ENCODE data around the gene PPP1R10. TPM values are rescaled to one million over a fixed set of nuclear protein-coding genes. Genes with fewer than 3 reads are reported as not detected.
A peak's percentile ranks its signal among the peaks of the same experiment; 100 is the strongest.

PPP1R10 gene
- total RNA-seq, 2 experiments from 2014 or later = 140 to 151 TPM

DNA sequence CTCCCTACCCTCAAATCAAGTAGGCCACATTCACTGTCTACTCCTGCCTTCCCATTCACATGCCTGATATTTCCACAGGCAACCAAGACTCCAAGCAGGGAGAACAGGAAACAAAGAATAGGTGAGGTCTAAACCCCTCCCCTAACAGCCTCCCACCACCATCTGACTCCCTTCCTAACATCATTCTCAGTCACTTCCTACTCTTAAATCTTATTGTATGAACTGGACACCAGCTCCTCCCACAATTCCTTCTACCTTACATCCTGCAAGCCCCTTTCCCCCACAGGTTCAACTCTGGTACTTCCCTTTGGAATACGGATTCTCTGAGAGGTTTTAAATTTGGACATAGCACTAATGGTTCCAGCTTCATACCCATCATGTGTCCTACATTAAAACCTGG lies 28.9 kb upstream of the PPP1R10 start:
- DNase-seq = no peak
- H3K36me3 Mint-ChIP-seq = peaks cover 17% of the 10 kb centered on the region
- no peaks in the 10 kb centered on the region for H3K9me3 Mint-ChIP-seq
- ATAC-seq (ENCODE audit: low read depth) = no peak
- H3K27ac Mint-ChIP-seq = peak overlapping the region; percentile 91
- peaks cover 40% of the 10 kb centered on the region for H3K4me1 Mint-ChIP-seq
- peak overlapping the region; percentile 86 for H3K4me3 Mint-ChIP-seq
- POLR2A ChIA-PET = interaction anchor here (0.7 to 2.2 kb wide), 2 partner anchors 28 to 32 kb away, joined by 5 to 7 read pairs; partner anchors contain the start of gene MRPS18B
- H3K27me3 Mint-ChIP-seq = no peaks in the 10 kb centered on the region

GRCh38 chr6:30644769-30645168 lies 27.7 kb upstream of the PPP1R10 start:
- POLR2A ChIA-PET = interaction anchor here (0.6 to 2.2 kb wide), 2 partner anchors 27 to 29 kb away, joined by 3 to 7 read pairs; partner anchors contain the start of gene MRPS18B
- Mint-ChIP-seq H3K4me1 (peaks cover 43% of the 10 kb centered on the region), H3K9me3 (no peaks in the 10 kb centered on the region), H3K4me3 (no peak overlapping the region), H3K27me3 (no peaks in the 10 kb centered on the region), H3K36me3 (peaks cover 16% of the 10 kb centered on the region), H3K27ac (peak overlapping the region; percentile 8)
- DNase-seq = no peak
- no peak for ATAC-seq (ENCODE audit: low read depth)

DNA sequence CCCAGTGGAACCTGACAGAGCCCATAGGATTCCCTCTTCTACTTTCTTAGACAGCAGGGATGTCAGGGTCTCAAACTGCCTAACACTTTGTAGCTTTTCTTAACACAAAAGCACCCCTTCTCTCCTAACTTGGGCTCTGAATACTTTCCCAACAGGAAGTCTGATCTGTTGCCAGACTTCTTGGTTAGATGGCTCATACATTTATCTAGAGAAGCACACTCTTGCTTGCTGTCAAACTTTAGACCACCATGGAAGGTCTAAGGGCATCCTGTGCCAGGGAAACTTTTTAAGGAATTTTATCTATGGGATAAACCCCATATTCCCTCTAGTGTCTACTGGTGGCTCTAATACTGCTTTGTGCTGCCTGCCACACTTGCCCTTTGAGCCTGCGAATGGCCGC lies 26.6 kb upstream of the PPP1R10 start:
- POLR2A ChIA-PET = interaction anchor here (0.5 to 0.6 kb wide), 2 partner anchors 77 to 126 kb away, joined by 3 read pairs; no protein-coding TSS in a partner anchor
- H3K27ac Mint-ChIP-seq = no peak overlapping the region
- H3K4me3 Mint-ChIP-seq = no peak overlapping the region

GRCh38 chr6:30641048-30641447 lies 24.0 kb upstream of the PPP1R10 start:
- no peaks in the 10 kb centered on the region for H3K9me3 Mint-ChIP-seq
- H3K4me3 Mint-ChIP-seq = peak overlapping the region; percentile 42
- H3K27me3 Mint-ChIP-seq = no peaks in the 10 kb centered on the region
- H3K36me3 Mint-ChIP-seq = peaks cover 13% of the 10 kb centered on the region
- H3K27ac Mint-ChIP-seq = peak overlapping the region; percentile 89
- DNase-seq (peak; percentile 38), ATAC-seq (ENCODE audit: low read depth) (peak; percentile 98)
- POLR2A ChIA-PET = interaction anchor here (1.0 to 1.8 kb wide), 8 partner anchors 8 to 38 kb away, joined by 3 to 9 read pairs (median 5); partner anchors contain the start of genes ATAT1, MRPS18B and PPP1R10
- H3K4me1 Mint-ChIP-seq = peaks cover 25% of the 10 kb centered on the region

More for the DNA sequence above, 26.6 kb upstream of the PPP1R10 start:
- DNase-seq (no peak), ATAC-seq (ENCODE audit: low read depth) (no peak)
- H3K9me3 Mint-ChIP-seq = no peaks in the 10 kb centered on the region
- H3K36me3 Mint-ChIP-seq = peaks cover 15% of the 10 kb centered on the region
- no peaks in the 10 kb centered on the region for H3K27me3 Mint-ChIP-seq
- H3K4me1 Mint-ChIP-seq = peaks cover 39% of the 10 kb centered on the region

DNA sequence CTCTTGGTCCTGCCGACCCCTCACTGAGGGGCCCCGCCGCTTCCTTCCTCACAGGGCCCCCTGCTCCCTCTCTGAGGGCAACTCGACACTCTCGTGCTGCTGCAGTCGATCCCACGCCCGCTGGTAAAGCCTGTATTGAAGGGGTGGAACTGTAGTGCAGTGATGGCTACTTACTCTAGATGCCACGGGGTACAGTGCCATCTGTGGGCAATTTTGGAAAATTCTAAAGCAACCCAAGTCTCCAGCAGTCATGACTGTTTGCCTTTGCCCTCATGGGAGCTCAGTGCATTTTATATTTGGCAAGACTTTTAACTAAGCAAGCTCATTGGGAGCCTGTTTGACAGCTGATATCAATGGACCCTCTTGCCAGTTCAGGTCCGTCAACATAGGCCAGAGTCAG lies 23.4 kb upstream of the PPP1R10 start:
- Mint-ChIP-seq H3K4me3 (no peak overlapping the region), H3K27ac (peak overlapping the region; percentile 89), H3K27me3 (no peaks in the 10 kb centered on the region), H3K36me3 (peaks cover 14% of the 10 kb centered on the region), H3K4me1 (peaks cover 20% of the 10 kb centered on the region), H3K9me3 (no peaks in the 10 kb centered on the region)
- no peak for ATAC-seq (ENCODE audit: low read depth)
- DNase-seq = no peak
- POLR2A ChIA-PET = interaction anchor here (1.1 to 1.8 kb wide), 7 partner anchors 9 to 39 kb away, joined by 3 to 9 read pairs (median 5); partner anchors contain the start of genes ATAT1, MRPS18B and PPP1R10

DNA sequence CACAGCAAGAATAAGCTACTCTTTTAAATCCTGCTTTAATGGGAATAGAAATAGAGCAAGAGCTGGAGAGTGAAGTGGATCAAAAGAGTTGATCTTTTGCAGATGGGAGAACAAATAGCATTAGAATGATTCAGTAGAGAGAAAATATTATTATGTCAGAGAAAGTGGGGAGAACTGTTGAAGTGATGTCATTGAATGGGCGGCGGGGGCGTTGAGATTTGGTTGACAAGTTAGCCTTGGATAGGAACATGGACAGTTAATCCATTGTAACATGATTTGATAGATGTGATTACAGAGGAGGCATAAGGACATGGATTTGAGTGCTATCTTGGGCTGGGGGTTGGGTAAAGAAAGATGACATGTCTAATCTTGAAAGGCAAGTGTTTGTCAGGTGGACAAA lies 18.8 kb upstream of the PPP1R10 start:
- Mint-ChIP-seq H3K36me3 (peaks cover 23% of the 10 kb centered on the region), H3K27ac (no peak overlapping the region), H3K4me1 (peaks cover 4% of the 10 kb centered on the region), H3K27me3 (no peaks in the 10 kb centered on the region), H3K4me3 (no peak overlapping the region), H3K9me3 (no peaks in the 10 kb centered on the region)
- ATAC-seq (ENCODE audit: low read depth) (no peak), DNase-seq (no peak)
- POLR2A ChIA-PET = no interaction called here

GRCh38 chr6:30626484-30627366 lies 9.7 kb upstream of the PPP1R10 start, which contains the start of gene ATAT1:
Gene ATAT1, plus strand, starts transcription at chr6:30626874.
- Mint-ChIP-seq H3K4me1 (peaks cover 19% of the 10 kb centered on the region), H3K27ac (peak within 1 kb of the TSS; percentile 95), H3K36me3 (peaks cover 26% of the 10 kb centered on the region), H3K27me3 (no peaks in the 10 kb centered on the region), H3K4me3 (peak within 1 kb of the TSS; percentile 91), H3K9me3 (no peaks in the 10 kb centered on the region)
- ATAC-seq (ENCODE audit: low read depth) (peak; percentile 98), DNase-seq (peak; percentile 90)
- POLR2A ChIA-PET = interaction anchor here (0.8 to 1.7 kb wide), 9 partner anchors 9 to 104 kb away, joined by 3 to 12 read pairs (median 4); partner anchors contain the start of genes DHX16, MRPS18B and PPP1R10

- peaks cover 19% of the 10 kb centered on the region for H3K4me1 Mint-ChIP-seq
- POLR2A ChIA-PET = interaction anchor here (1.2 to 1.7 kb wide), 4 partner anchors 10 to 105 kb away, joined by 3 to 12 read pairs (median 4); partner anchors contain the start of gene DHX16
- no peaks in the 10 kb centered on the region for H3K9me3 Mint-ChIP-seq
- H3K27me3 Mint-ChIP-seq = no peaks in the 10 kb centered on the region
- DNase-seq (no peak), ATAC-seq (ENCODE audit: low read depth) (no peak)
- peaks cover 22% of the 10 kb centered on the region for H3K36me3 Mint-ChIP-seq
- no peak overlapping the region for H3K4me3 Mint-ChIP-seq
- no peak overlapping the region for H3K27ac Mint-ChIP-seq
These were observed 8.5 kb upstream of the PPP1R10 start for GRCh38 chr6:30625511-30625910.

DNA sequence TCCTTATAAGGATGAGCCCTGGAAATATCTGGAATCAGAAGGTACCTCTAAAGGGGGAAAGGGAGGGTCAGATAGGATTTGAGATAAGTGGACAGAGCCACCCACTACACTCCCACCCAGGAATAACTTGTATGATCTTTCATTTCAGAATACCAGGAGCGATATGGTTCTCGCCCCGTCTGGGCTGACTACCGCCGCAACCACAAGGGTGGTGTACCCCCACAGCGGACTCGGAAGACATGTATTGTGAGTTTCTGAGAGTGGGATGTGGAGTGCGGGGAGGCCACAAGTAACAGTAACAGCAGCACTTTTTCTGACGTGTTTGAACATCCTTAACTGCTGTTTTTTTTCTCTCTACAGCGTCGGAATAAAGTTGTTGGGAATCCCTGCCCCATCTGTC lies 2.5 kb upstream of the PPP1R10 start:
- no peaks in the 10 kb centered on the region for H3K9me3 Mint-ChIP-seq
- H3K36me3 Mint-ChIP-seq = peaks cover 43% of the 10 kb centered on the region
- H3K27me3 Mint-ChIP-seq = no peaks in the 10 kb centered on the region
- peaks cover 18% of the 10 kb centered on the region for H3K4me1 Mint-ChIP-seq
- POLR2A ChIA-PET = interaction anchor here (0.6 to 2.6 kb wide), 2 partner anchors 61 to 65 kb away, joined by 3 to 13 read pairs; no protein-coding TSS in a partner anchor
- peak overlapping the region; percentile 98 for H3K27ac Mint-ChIP-seq
- ATAC-seq (ENCODE audit: low read depth) (no peak), DNase-seq (no peak)
- H3K4me3 Mint-ChIP-seq = peak overlapping the region; percentile 95

DNA sequence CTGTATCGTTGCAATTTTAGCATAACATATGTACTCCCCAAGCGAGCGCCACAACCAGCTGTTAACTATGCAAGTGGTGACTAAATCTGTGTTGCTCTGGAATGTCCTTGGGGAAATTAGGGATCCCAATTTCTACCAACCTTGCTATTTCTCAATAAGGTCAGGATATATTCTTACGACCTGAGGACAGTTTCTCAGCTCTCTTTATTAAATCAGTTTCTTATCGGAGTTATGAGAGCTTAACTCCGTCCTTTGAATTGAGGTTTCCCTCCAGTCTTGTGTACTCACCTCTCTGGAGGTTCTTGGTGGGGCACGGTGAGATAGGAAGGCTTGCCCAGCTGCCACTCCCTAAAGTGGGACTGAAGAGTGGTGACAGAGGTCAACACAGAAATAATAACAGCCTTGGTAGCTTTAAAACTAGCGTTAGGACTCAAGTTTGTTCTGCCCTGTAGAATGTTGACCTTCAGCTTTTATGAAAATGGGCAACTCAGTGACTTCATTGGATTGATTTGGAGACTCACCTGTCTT lies 1.3 kb upstream of the PPP1R10 start:
- POLR2A ChIA-PET = interaction anchor here (0.9 to 2.6 kb wide), 19 partner anchors 8 to 127 kb away, joined by 3 to 25 read pairs (median 8); partner anchors contain the start of genes ABCF1, ATAT1, DHX16 and GNL1
- no peaks in the 10 kb centered on the region for H3K27me3 Mint-ChIP-seq
- no peaks in the 10 kb centered on the region for H3K9me3 Mint-ChIP-seq
- H3K36me3 Mint-ChIP-seq = peaks cover 50% of the 10 kb centered on the region
- ATAC-seq (ENCODE audit: low read depth) = no peak
- peak overlapping the region; percentile 95 for H3K4me3 Mint-ChIP-seq
- H3K27ac Mint-ChIP-seq = peak overlapping the region; percentile 98
- no peak for DNase-seq
- H3K4me1 Mint-ChIP-seq = peaks cover 27% of the 10 kb centered on the region

GRCh38 chr6:30617565-30618269 lies 674 bp upstream of the PPP1R10 start, which contains the start of gene MRPS18B:
Gene MRPS18B, plus strand, starts transcription at chr6:30617840. Its CDS starts 26 bp downstream, at chr6:30617866.
- no peaks in the 10 kb centered on the region for H3K27me3 Mint-ChIP-seq

More at GRCh38 chr6:30617565-30618269, 674 bp upstream of the PPP1R10 start, which contains the start of gene MRPS18B:
- POLR2A ChIA-PET = interaction anchor here (0.6 to 2.6 kb wide), 25 partner anchors 9 to 540 kb away, joined by 3 to 25 read pairs (median 7); partner anchors contain the start of genes ABCF1, ATAT1, CCHCR1 and DHX16
- ATAC-seq (ENCODE audit: low read depth) (peak; percentile 84), DNase-seq (peak; percentile 88)
- Mint-ChIP-seq H3K4me3 (peak within 1 kb of the TSS; percentile 95), H3K4me1 (peaks cover 30% of the 10 kb centered on the region), H3K36me3 (peaks cover 51% of the 10 kb centered on the region), H3K27ac (peak within 1 kb of the TSS; percentile 98), H3K9me3 (no peaks in the 10 kb centered on the region)

Data from activated naive CD8-positive, alpha-beta T cell treated with anti-CD3 and anti-CD28 coated beads, Interleukin-2, amount 10 ng/mL, durations not matched to agents 7 days and 5 days (primary cell).